ENCODE measurements around the gene RIMBP2.

DNA sequence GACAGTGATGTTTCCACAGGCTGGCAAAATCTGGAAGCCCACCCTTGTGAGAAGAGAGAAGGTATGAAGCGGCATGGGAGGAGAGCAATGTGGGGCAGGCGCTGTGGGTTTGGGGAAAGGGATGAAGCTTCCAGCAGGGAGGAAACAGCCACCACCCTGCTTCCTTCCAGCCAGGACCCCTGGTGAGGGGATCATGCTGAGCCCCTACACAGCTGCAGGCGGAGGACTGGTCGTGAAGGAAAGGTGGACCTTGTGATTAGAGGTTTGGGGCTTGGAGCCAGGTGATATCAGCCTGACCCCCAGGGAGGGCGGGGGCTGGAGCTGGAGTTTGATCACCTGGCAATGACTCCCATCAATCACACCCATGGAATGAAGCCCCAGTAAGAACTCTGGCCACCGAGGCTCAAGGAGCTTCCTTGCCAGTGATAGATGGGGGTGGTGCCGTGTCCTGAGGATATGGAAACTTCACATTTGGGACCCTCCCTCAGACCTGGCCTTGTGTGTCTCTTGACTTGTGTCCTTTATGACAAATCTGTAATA lies 48.6 kb downstream of the RIMBP2 start:
- TF ChIP-seq CTCF (IDR thresholded peaks at IDR 0.05), result no peak
- TF ChIP-seq EP300 (IDR thresholded peaks at IDR 0.05), result no peak

Data from tibial nerve (tissue), 4 donors.